HT-29 (cell line): ENCODE measurements around the gene THRB. TPM values are rescaled to one million over a fixed set of nuclear protein-coding genes. Genes with fewer than 3 reads are reported as not detected.

Source experiments
- DNase-seq: peaks from one replicate; pipeline ENCODE4 v3.0.0-alpha.2; 2015; ENCODE audit warnings: low spot score
- total RNA-seq: library from RNA; depleted of rRNA; stranded (reverse); fragments of >200 nt; shearing (Covaris generic); gene quantifications from 2 replicates; pipeline ENCODE4 v1.2.3, GENCODE V29; 2014

Gene THRB
- total RNA-seq, 1 experiment from 2014 or later = 0.94 TPM

DNA sequence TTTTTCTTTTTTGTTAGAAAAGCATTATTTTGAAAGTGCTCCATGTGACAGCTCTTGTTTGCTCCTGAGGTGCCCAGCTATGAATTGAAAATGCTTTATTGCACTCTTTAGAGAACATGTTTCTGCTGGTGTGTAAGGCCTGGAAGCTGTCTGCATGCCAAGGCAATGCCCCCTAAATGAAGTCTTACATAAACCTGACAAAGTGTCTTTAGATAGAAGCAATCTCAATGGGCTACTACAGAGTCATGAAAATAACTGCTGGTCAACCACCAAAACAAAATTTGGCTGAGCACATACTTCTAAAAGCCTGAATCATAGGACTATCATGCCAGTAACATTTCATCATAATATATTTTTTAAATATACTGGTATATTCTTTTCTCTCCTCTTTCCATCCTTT lies 178.7 kb downstream of the THRB start:
- no peak for DNase-seq

DNA sequence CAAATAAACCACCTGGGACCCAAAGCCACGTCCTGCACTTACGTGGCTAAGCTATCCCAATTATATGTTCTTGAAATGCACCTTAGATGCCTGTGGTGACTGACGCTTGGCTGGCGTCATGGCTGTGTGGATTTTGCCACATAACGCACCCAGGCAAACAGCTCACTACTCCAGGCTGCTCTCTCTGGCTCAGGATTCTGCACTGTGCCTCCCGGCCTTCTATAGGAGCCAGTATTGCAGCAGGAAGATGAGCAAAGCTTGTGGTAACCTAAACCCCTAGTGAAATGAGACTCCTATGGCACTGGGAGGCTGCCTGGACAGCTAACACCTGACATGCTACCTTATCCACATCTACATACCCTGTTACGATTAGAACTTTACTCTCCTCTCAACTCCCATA lies 179.3 kb downstream of the THRB start:
- DNase-seq = no peak

DNA sequence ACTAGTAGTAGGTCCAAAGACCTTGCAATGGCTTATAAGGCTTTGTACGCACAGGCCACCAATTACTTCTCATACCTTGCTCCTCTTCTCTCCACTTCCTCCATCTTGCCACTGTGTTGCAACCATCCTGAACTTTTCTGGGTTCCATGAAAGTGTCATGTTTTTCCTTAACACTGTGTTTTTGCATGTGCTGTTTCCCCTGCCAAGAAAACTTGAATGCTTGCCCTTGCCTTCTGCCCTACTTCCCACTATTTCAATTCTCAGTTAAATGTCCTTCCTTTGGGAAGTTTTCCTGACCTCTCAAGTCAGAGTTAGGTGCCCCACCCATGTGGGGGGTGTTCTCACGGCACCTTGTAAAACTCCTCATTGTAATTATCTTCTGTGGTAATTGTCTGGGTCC lies 182.8 kb downstream of the THRB start:
- no peak for DNase-seq

DNA sequence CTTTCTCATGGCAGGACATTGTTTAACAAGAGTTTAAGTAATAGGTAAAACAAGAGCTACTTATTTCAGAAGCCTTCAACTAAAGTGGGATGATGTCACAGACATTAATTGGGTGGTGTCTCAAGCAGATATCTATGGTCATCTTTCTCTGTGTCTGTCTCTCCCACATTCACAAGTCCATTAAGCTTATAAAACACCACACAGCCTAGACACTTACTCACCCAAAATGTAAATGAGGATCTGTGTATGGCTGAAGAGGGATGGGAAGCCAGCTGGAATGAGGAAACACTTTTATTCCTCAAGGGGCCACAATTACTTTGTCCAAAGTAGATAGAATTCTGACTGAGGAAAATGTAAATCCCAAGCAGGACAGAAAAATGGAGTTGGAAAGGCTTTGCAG lies 183.8 kb downstream of the THRB start:
- no peak for DNase-seq

DNA sequence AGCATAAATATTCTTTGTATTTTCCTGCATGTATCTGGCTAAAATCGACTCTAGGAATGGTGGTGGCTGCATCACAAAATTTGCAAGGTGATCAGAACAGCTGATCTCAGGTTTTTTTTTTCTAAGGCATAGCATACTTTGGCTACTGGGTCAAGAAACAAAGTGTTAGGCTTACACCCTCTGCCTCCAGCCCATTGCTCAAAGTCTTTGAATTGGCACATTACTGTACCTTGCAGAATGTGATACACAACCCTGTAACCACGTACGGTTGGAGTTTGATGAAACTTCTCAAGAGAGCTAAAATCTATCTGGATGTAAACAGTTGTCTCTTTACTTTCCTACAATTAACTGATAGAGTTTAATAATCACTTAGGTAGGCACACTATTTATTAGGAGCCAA lies 188.1 kb downstream of the THRB start:
- no peak for DNase-seq

DNA sequence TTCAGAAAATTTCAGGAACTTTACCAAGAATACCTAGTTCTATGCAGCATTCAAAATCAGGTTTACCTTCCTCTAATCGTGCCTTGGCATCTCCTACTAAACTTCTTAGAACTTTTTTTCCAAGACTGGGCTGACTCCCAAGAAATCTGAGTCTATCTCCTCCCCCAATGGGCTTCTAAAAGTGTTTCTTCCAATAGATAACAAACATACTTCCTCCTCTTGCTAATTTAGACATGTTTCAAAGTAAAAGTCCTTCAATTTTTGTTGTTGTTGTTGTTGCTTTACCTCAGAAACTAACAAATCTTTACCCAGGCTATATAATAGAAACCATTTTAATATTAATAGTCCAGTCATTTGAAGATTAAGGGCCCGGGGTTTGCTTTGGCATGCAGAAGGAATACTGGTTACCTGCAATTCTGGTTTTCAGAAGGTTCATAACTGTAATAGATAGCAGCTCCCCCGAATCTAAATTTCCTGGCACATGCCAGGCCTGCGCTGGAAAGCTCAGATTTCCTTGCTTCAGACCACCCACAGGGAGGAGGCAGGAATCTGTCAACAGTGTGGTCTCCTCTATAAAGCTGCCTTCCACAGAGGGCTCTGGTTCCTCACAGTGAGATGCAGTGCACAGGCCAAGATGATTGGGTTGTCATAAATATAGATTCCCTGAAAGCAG lies 188.7 kb downstream of the THRB start:
- DNase-seq = no peak

DNA sequence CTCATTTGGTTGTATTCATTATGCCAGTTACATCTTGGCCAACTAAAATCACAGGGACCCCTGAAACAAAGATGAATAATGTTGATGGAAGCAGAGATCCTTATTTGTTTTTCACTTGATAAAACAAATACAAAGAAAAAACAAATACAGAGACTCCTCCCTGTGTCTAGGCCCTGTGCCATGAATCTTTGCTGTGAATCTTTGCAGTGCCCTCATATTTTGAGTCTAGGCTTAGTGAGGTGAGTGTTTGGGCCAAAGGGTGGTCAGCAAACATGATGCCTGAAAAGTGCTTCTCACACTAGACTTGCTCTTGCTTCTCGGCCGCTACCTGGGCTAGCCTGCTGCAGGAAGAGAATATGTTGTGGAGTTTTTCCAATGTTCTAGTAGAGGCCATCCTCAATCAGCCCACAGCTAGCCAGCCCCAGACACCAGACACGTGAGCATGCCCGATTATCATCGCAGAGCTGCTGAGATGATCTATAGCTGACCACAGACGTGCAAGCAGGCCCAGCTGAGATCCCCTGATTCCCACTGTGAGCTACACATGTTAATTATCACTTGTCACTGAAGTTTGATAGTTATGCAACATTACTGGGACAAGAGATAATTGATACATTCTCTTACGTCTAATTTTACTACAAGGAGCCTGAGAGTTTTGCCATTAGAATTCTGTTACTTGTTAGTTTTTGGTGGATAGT lies 191.4 kb downstream of the THRB start:
- DNase-seq = no peak

DNA sequence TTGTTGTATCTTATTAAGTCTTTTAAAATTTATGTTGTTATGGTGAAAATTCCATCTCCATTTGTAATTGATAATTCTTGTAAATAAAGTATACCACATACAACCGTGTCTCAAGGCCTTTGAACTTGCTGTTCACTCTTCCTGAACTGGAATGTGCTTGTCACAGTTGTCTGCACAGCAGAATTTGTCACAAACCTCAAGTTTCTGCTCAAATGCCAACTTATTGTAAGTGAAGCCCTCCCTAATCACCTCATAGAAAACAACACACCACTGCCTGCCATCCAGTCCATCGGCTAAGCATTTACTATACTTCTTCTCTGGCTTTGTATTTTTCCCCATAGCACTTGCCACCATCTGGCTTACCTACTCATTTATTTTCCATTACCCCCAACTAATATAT lies 192.3 kb downstream of the THRB start:
- no peak for DNase-seq

DNA sequence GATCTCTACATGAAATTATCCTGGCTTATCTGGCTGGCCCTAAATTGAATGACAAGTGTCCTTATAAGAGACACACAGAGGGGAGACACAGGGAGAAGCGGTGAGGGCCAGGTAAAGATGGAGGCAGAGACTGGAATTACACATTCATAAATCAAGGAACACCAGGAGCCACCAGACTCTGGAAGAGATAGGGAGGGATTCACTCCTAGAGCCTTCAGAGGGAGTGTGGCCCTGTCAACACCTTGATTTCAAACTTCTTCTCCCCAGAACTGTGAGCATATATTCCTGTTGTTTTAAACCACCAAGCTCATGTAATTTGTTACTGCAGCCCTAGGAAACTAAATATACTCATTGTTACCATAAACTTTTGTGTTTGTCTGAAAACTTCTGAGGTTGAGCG lies 193.7 kb downstream of the THRB start:
- DNase-seq = no peak

DNA sequence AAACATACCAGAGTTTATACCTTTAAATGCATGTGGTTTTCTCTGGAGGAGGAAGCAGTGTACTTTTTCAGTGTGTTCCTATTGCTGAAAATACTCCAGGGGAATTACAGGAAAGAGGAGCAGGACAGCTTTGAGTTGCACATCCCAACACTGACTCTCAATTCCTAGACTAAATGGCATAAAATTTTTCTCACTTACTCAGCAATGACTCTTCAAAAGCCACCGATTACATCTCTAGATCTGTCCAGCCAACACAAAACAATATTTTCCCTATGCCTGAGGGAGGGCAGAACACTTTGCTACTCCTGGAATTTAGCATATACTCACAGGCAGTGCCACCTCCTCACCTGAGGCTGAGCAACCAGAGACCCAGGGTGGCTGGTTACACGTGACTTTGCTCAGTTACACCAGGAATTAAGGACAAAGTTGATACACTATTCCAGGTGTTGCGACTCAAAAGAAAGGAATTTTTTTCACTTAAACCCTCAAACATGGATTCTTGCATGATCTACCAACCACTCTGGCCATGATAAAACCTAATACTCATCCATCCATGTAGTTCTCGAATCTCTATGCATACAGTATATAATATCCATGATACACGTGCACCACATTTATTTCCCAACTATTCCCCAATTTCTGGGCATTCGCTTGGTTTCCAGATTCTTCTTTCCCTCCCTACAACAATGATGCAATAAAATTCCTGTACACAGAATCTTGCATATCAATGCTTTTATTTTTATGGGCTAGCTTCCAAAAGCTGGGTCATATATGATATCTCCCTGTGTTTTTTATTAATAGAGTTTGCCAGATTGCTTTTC lies 194.6 kb downstream of the THRB start:
- no peak for DNase-seq

DNA sequence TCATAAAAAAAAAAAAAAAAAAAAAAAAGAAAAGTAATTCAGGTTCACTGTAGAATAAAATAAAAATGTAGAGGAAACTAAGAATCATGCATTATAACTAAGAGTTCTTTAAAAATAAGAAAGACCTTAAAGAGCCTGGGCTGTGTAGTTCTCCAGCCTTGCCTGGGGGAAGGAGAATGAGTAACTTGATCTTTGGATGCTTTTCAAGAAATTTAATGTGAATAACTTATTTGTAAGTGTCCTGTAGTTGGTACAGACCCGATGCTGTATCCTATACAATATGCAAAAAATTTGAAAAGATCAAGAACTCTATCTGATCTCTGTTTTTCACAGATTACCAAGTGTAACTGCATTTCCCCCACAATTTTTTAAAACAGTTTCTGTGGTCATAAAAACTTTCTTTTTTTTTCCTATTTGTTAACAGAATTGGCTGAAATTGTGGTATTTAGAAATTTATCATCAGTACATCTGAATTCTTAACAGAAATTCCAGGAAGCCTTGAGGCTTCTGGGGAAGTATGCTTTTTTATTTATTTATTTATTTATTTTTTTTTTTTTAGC lies 195.3 kb downstream of the THRB start:
- no peak for DNase-seq

DNA sequence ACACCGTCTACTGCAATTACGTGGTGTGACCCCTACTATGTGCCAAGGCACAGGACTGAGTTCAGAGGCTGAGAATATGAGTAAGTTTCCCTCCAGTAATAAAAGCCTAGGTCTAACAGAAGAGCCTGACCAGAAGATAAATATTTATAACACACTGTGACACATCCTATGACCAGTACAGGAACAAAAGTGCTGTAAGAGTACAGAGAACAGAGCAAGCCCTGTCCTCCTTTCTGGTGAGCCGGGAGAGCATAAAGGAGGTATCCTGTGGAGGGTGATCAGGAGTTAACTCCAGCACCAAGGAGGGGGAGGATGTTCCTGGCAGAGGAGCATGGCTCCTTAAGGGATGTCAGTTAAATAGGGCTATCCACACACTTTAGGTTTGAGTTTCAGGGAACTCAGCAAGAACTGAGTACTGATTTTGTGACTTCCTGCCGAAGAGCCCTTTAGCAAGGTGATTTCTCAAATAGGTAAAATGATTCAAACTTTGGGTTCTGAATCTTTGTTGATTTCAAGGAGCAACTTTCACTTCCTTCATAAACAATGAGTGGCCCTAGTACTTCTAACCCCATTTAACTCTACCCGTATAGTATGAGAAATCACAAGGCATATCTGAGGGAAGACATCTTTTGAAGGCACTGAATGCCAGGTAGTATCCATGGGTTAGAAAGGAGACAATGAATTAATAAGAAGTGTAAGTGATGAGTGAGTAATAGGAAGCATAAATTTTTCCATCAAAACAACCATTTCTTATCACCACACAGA lies 198.0 kb downstream of the THRB start:
- DNase-seq = no peak

DNA sequence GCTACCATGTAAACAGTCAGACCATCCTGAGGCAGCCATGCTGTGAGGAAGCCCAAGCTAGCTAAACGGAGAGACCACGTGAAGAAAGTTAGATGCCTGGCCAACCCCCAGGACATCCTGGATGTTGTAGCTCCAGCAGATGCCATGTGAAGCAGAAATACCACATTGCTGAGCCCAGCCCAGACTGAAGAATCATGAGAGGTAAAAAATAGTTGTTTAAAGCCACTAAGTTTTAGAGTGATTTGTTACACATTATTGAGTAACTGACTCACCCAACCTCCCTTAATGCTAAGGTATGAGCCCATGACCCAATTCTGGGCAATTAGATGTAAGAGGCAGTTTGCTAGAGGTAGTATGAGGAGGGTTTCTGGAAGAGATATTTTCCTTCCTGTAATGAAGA lies 200.5 kb downstream of the THRB start:
- DNase-seq = no peak

DNA sequence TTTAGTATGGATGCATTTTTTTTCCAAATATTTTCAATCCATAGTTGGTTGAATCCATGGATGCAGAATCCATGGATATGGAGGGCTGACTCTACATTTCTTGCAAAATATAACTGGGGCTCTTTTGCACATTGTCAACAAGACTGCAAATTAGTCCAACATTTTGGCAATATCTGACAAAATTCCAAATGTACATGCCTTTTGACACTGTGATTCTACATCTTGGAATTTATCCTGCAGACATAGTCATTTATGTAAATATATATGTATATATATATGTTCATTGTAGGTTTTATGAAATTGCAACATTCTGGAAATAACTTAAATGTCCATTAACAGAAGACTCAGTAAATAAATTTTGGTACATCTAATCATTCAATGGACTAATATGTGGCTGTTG lies 203.0 kb downstream of the THRB start:
- no peak for DNase-seq

DNA sequence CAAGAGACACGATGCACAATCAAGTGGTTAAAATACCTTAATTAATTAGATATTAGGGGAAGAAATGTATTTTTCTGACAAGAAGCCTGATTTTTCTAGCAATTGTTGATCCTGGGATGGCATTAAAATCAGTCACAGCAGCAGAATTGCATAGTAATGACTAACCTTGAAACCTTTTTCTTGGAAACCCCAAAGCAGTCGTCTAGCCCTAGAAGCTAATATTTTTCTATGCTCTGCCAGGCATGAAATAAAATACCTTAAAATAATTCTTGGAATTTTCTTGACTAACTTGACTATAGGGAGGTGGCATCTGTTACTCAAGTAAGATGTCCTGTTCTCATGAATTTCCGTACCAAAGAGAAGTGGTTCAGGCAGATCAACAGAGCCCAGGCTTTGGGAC lies 204.1 kb downstream of the THRB start:
- DNase-seq = no peak

DNA sequence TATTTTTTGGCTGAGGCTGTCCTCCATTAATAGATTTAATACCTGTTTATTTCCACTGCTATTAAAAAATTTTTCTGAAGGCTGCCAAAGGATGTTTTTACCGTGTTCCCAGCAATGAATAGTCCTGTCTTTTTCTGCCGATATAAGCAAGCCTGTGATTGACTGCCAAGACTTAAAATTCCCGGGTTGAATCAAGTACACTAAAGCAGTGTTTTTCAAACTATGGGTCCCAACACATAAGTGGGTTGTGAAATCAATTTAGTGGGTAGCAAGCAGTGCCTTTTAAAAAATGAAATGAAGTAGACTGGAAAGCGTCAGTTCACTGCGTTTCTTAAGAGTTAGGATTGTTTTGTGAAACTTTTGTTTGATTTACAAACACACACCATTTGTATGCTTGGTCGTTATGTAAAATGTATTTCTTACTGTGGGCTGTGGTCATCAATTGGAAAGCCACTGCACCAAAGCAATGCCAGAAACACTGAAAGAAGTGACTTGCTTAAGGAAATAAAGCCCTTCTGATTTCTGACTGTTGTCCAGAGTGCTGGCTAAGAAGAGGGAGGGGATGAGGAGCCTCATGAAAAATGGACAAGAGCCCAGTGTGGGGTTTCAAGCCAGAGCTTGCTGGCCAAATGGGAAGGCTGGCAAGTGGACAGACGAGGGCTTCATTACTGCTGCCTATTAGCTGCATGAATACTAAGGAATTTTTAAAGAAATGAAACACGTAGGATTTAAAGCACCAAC lies 206.0 kb downstream of the THRB start:
- no peak for DNase-seq

DNA sequence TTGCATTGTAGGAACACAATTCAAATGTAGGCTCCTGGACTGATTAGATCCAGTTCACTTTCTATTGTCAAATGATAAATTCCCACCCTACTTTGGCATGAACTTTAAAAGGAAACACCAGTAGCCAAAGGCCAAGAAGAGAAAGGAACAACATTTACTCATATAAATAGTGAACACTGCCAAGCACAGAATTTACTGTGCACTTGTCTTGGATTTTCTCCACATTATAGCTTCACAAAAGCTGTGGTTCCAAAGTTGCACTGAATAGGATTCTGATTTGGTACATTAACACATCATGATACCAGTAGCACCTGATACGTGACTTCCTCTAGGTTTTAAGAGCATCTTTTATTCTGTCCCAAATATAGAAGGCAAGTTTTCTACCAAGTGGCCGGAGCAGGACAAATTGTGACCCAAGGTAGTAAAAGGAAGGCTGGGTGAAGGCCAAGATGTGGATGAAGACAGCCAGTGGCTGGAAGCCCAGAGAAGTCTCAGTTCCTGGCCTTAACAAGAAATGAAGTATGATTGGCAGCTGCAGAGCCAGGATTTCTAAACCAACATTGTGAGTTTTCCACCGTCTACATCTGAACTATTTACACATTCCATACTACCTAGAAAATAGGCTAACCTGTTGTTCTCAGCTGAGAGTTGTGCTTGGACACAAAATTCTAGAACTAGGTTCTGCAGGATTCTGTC lies 206.7 kb downstream of the THRB start:
- no peak for DNase-seq

DNA sequence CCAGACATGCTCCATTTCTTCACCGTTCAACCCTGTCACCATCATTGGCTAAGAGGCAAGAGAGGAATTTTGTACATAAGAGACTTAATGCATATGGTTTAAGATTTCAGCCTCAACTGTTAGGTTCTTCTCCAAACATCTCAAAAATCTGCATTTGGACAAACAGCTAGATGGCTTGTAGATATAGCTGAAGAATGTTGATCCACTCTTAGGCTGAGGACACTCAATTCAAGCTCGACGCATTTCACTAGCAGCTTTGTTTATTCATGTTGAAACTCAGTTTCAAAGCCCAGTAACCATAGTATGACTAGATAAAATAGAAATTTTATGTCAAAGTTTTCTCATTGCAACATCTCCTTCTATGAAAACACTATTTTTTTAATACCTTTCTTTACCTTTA lies 208.2 kb downstream of the THRB start:
- no peak for DNase-seq

DNA sequence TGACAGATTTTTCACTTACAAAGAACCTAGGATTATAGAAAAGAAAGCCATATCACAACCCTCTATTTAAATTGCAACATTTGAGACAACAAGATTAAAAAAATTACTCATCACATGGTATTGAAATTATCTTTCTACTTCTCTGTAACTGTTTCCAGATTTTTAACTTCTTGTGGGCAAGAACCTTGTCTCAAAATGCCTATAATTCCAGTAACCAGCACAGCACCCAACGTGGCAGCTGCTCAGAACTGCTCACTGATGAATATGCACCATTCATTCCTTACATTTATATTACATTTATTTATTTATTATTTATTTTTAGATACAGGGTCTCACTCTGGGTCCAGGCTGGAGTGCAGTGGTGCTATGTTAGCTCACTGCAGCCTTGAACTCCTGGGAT lies 216.1 kb downstream of the THRB start:
- no peak for DNase-seq

DNA sequence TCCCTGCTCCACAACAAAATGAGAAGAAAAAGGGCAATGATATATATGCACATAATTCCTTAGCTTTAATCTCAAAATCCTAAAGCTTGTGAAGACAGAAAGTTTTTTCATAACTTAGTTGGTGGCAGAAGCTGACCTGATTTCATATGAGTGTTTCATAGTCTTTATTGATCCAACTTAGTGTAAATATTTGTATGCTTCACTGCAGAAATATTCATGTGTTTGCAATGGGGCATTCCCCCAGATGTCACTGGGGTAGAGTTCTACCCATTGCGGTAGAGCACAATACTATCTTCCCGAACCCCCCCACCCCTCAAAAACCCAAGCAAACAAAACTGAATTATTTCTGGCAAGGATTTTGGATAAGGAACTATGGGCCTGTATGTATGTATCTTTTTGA lies 221.2 kb downstream of the THRB start:
- no peak for DNase-seq
